ENCODE results near the gene DAZAP2. TPM values are rescaled to one million over a fixed set of nuclear protein-coding genes. Genes with fewer than 3 reads are reported as not detected.

Gene DAZAP2
- total and polyA plus RNA-seq, 2 experiments from 2014 or later, result 35.8 to 39.9 TPM

- Mint-ChIP-seq H3K4me3 (no peak overlapping the region), H3K36me3 (ENCODE audit: low read depth) (no peaks in the 10 kb centered on the region; the same call in 2 of the 3 replicates), H3K27ac (no peak overlapping the region), H3K4me1 (peaks cover 15% of the 10 kb centered on the region), H3K27me3 (ENCODE audit: insufficient read depth, low read depth, poor library complexity) (peaks cover 9% of the 10 kb centered on the region), H3K9me3 (no peaks in the 10 kb centered on the region; the same call in 2 of the 3 replicates)
- Histone ChIP-seq H3K27ac (ENCODE audit: low read depth) (no peak overlapping the region), H3F3A (replicated peaks; ENCODE audit: low read depth) (peaks cover 6% of the 10 kb centered on the region; the same call in 1 of the 2 replicates), H3K4me3 (no peak overlapping the region), H3K27me3 (ENCODE audit: insufficient read depth) (no peaks in the 10 kb centered on the region), H4K20me1 (replicated peaks; ENCODE audit: insufficient read depth) (no peaks in the 10 kb centered on the region), H3K9me2 (ENCODE audit: insufficient read depth) (no peaks in the 10 kb centered on the region), H3K4me2 (no peak overlapping the region), H3K79me2 (replicated peaks; ENCODE audit: insufficient read depth) (peaks cover 4% of the 10 kb centered on the region), H3K36me3 (ENCODE audit: insufficient read depth) (no peaks in the 10 kb centered on the region), H2AFZ (no peak overlapping the region), H3K4me1 (ENCODE audit: insufficient read depth) (no peaks in the 10 kb centered on the region)
- DNase-seq (ENCODE audit: low spot score) (no peak), ATAC-seq (no peak)
- TF ChIP-seq EZH2phosphoT487 (IDR thresholded peaks at IDR 0.05; ENCODE audit: unreplicated experiment) (no peak), JUNB (IDR thresholded peaks at IDR 0.05; ENCODE audit: unreplicated experiment) (no peak), ZNF331 (CRISPR knock-in tag; IDR thresholded peaks at IDR 0.05; ENCODE audit: low read depth) (no peak), NANOG (IDR thresholded peaks at IDR 0.05; ENCODE audit: borderline replicate concordance) (no peak), REST (IDR thresholded peaks at IDR 0.05; ENCODE audit: unreplicated experiment) (no peak), CREB1 (CRISPR knock-in tag; IDR thresholded peaks at IDR 0.05; ENCODE audit: low read depth) (no peak), POLR2AphosphoS5 (IDR thresholded peaks at IDR 0.05; ENCODE audit: low read depth) (no peak), STAT1 (IDR thresholded peaks at IDR 0.05; ENCODE audit: unreplicated experiment) (no peak), ETS1 (IDR thresholded peaks at IDR 0.05) (no peak), ZNF114 (CRISPR knock-in tag; IDR thresholded peaks at IDR 0.05) (no peak), CTCF (conservative IDR thresholded peaks at IDR 0.05; ENCODE audit: low read depth in 2 of 2) (no peak), EZH2 (IDR thresholded peaks at IDR 0.05; ENCODE audit: low read depth, unreplicated experiment) (no peak), ZNF462 (CRISPR knock-in tag; IDR thresholded peaks at IDR 0.05) (no peak)
Observed at GRCh38 chr12:51234530-51234929, 4.1 kb upstream of the DAZAP2 start.
